Activated CD8-positive, alpha-beta T cell treated with anti-CD3 and anti-CD28 coated beads for 36 hours (primary cell): ENCODE measurements around the gene ITGB2. TPM values are rescaled to one million over a fixed set of nuclear protein-coding genes. Genes with fewer than 3 reads are reported as not detected.

ENCODE experiments used
- ATAC-seq: fragments of 200-7000 bp; cut with Tn5 transposase; one replicate; pipeline ENCODE4 v1.10.0; 2021; ENCODE audit warnings: mild to moderate bottlenecking, moderate library complexity
- CTCF ChIA-PET: fragments of 350-600 bp; sonication (Branson Sonifier 250); formaldehyde crosslinking; loops from one replicate; lab custom pipeline; 2021; ENCODE audit warnings: antibody characterized with exemption; lab: Charles Lee
- POLR2A ChIA-PET: fragments of 350-600 bp; sonication (Branson Sonifier 250); formaldehyde crosslinking; loops from one replicate; lab custom pipeline; 2021; ENCODE audit warnings: antibody characterized with exemption; lab: Charles Lee
- DNase-seq: peaks from one replicate; pipeline ENCODE4 v3.0.0-alpha.2; 2020
- H3K27ac Mint-ChIP-seq: one replicate; pipeline ENCODE4 v1.8.0; 2021; ENCODE audit warnings: mild to moderate bottlenecking, mixed read lengths
- H3K27me3 Mint-ChIP-seq: one replicate; pipeline ENCODE4 v1.8.0; 2021; ENCODE audit warnings: mixed read lengths
- H3K36me3 Mint-ChIP-seq: one replicate; pipeline ENCODE4 v1.8.0; 2021; ENCODE audit warnings: low read depth, mixed read lengths
- H3K4me1 Mint-ChIP-seq: one replicate; pipeline ENCODE4 v1.8.0; 2021; ENCODE audit warnings: low read depth, mixed read lengths
- H3K4me3 Mint-ChIP-seq: one replicate; pipeline ENCODE4 v1.8.0; 2021; ENCODE audit warnings: mild to moderate bottlenecking, moderate library complexity, mixed read lengths
- H3K9me3 Mint-ChIP-seq: one replicate; pipeline ENCODE4 v1.8.0; 2021; ENCODE audit warnings: mixed read lengths
- CTCF ChIP-seq: fragments of 200-600 bp; IDR thresholded peaks from one replicate; pipeline ENCODE4 v1.8.0; 2022; ENCODE audit warnings: antibody characterized with exemption, mild to moderate bottlenecking
- intact Hi-C: fragments of 100-400 bp; cut with micrococcal nuclease; formaldehyde crosslinking; loops from one replicate; pipeline ENCODE4 v1.10.0; 2022
- total RNA-seq, 2 experiments: library from RNA; stranded (reverse); gene quantifications; one replicate each; pipeline ENCODE4 v1.2.3, GENCODE V29; 2021

ITGB2 gene
- total RNA-seq, 2 experiments from 2014 or later = 340 to 343 TPM

- Mint-ChIP-seq H3K27ac (peak overlapping the region; percentile 83), H3K4me1 (peaks cover 35% of the 10 kb centered on the region), H3K4me3 (peak overlapping the region; percentile 84), H3K27me3 (no peaks in the 10 kb centered on the region), H3K36me3 (peaks cover under 1% of the 10 kb centered on the region), H3K9me3 (no peaks in the 10 kb centered on the region)
- intact Hi-C loops = loop anchor here (10.0 kb wide), 1 partner anchor 51 kb away; the partner anchor contains the start of gene ITGB2
- DNase-seq (no peak), ATAC-seq (no peak)
- ChIA-PET CTCF (interaction anchor here (1.1 to 4.4 kb wide), 7 partner anchors 10 to 81 kb away, joined by 3 to 58 read pairs (median 5); partner anchors contain the start of gene UBE2G2), POLR2A (interaction anchor here (0.8 to 19.2 kb wide), 11 partner anchors 9 to 73 kb away, joined by 3 to 166 read pairs (median 5); partner anchors contain the start of genes SLX9 and UBE2G2)
- no peak for TF ChIP-seq CTCF
Measured at GRCh38 chr21:44874240-44874496, 46.5 kb downstream of the ITGB2 start.

- intact Hi-C loops = loop anchor here (2.0 to 10.0 kb wide), 2 partner anchors 51 to 73 kb away; partner anchors contain the start of genes ITGB2 and UBE2G2
- H3K4me1 Mint-ChIP-seq = peaks cover 40% of the 10 kb centered on the region
- DNase-seq = peak; percentile 99
Measured at GRCh38 chr21:44873356-44874239, 47.1 kb downstream of the ITGB2 start, which contains the start of gene PTTG1IP. PTTG1IP (minus strand) TSS chr21:44873690; CDS start chr21:44873616, 74 bp downstream.

GRCh38 chr21:44872649-44873355 lies 47.9 kb downstream of the ITGB2 start:
- H3K9me3 Mint-ChIP-seq = no peaks in the 10 kb centered on the region
- ChIA-PET CTCF (interaction anchor here (0.6 to 4.4 kb wide), 7 partner anchors 9 to 72 kb away, joined by 3 to 58 read pairs (median 3); partner anchors contain the start of gene UBE2G2), POLR2A (interaction anchor here (1.1 to 19.2 kb wide), 7 partner anchors 21 to 72 kb away, joined by 3 to 166 read pairs (median 5); partner anchors contain the start of genes SLX9 and UBE2G2)
- no peak for ATAC-seq
- peak overlapping the region; percentile 84 for H3K4me3 Mint-ChIP-seq
- DNase-seq = no peak
- H3K4me1 Mint-ChIP-seq = peaks cover 48% of the 10 kb centered on the region
- peaks cover 12% of the 10 kb centered on the region for H3K36me3 Mint-ChIP-seq
- H3K27ac Mint-ChIP-seq = peak overlapping the region; percentile 51
- no peak for TF ChIP-seq CTCF
- no peaks in the 10 kb centered on the region for H3K27me3 Mint-ChIP-seq
- intact Hi-C loops = loop anchor here (2.0 to 10.0 kb wide), 2 partner anchors 52 to 72 kb away; partner anchors contain the start of genes ITGB2 and UBE2G2

More at GRCh38 chr21:44873356-44874239, 47.1 kb downstream of the ITGB2 start, which contains the start of gene PTTG1IP:
- no peak for TF ChIP-seq CTCF
- peaks cover 6% of the 10 kb centered on the region for H3K36me3 Mint-ChIP-seq
- ChIA-PET POLR2A (interaction anchor here (0.8 to 19.2 kb wide), 13 partner anchors 10 to 73 kb away, joined by 3 to 166 read pairs (median 4); partner anchors contain the start of genes SLX9 and UBE2G2), CTCF (interaction anchor here (0.6 to 4.4 kb wide), 11 partner anchors 8 to 80 kb away, joined by 3 to 58 read pairs (median 5); partner anchors contain the start of gene UBE2G2)
- peak within 1 kb of the TSS; percentile 83 for H3K27ac Mint-ChIP-seq
- H3K27me3 Mint-ChIP-seq = no peaks in the 10 kb centered on the region
- ATAC-seq = peak; percentile 89
- H3K4me3 Mint-ChIP-seq = peak within 1 kb of the TSS; percentile 84
- H3K9me3 Mint-ChIP-seq = no peaks in the 10 kb centered on the region

GRCh38 chr21:44872323-44872648 lies 48.4 kb downstream of the ITGB2 start:
- CTCF ChIA-PET = interaction anchor here (0.8 to 4.4 kb wide), 3 partner anchors 10 to 72 kb away, joined by 3 to 58 read pairs (median 12); partner anchors contain the start of gene UBE2G2
- intact Hi-C loops = loop anchor here (2.0 to 10.0 kb wide), 2 partner anchors 53 to 71 kb away; partner anchors contain the start of genes ITGB2 and UBE2G2

More at GRCh38 chr21:44872323-44872648, 48.4 kb downstream of the ITGB2 start:
- POLR2A ChIA-PET = interaction anchor here (0.7 to 19.2 kb wide), 5 partner anchors 21 to 72 kb away, joined by 3 to 166 read pairs (median 5); partner anchors contain the start of gene UBE2G2
- Mint-ChIP-seq H3K36me3 (peaks cover 17% of the 10 kb centered on the region), H3K27me3 (no peaks in the 10 kb centered on the region), H3K4me1 (peaks cover 53% of the 10 kb centered on the region), H3K27ac (peak overlapping the region; percentile 51), H3K4me3 (peak overlapping the region; percentile 84), H3K9me3 (no peaks in the 10 kb centered on the region)
- no peak for TF ChIP-seq CTCF
- no peak for DNase-seq
- ATAC-seq = no peak
